Hepatocyte (in vitro differentiated cells): ENCODE measurements around the gene CCDC51.

Experiments used
- CTCF ChIP-seq: fragments of 200-600 bp; sonication (generic); IDR thresholded peaks from 2 replicates; pipeline ENCODE4 v1.5.1; 2016; ENCODE audit warnings: antibody characterized with exemption, mild to moderate bottlenecking; ENCODE audit not compliant: poor library complexity
- EZH2phosphoT487 ChIP-seq: fragments of 200-600 bp; sonication (generic); IDR thresholded peaks from one replicate; pipeline ENCODE4 v1.6.1; 2018; ENCODE audit warnings: antibody characterized with exemption, mild to moderate bottlenecking, low read depth, moderate library complexity; ENCODE audit not compliant: unreplicated experiment, severe bottlenecking

- TF ChIP-seq CTCF (no peak), EZH2phosphoT487 (no peak)
These were observed 41.9 kb downstream of the CCDC51 start for GRCh38 chr3:48397767-48398681.
